ENCODE results near the gene TNNT3. TPM values are rescaled to one million over a fixed set of nuclear protein-coding genes. Genes with fewer than 3 reads are reported as not detected.

Gene TNNT3
- total RNA-seq, 1 experiment from 2014 or later: not detected

DNA sequence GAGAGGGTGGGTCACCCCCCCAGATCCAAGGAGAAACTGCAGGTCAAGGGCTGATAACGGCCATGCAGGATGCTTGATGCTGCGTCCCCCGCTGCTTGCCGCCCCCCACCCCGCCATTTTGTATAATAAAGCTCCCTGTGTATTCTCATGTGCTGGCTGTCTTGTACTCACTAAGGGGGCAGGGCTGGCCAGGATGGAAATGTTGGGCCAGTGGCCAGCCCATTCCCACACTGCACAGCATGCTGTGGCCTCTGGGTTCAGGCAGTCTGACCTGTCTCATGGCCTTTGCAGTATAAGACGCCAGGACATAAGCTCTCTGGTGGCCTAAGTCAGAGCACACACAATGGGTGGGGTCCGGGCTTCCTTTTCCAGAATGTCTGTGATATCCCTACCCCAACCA lies 27.4 kb upstream of the TNNT3 start:
- no TSS peak for BruUV-seq (replicated peaks)
- no peaks in the 10 kb centered on the region for H3K4me1 Mint-ChIP-seq (ENCODE audit: low read depth, unreplicated experiment)
- H3K27me3 Mint-ChIP-seq (ENCODE audit: unreplicated experiment): peaks cover 64% of the 10 kb centered on the region
- TF ChIP-seq CTCF (IDR thresholded peaks at IDR 0.05; ENCODE audit: unreplicated experiment): no peak
- H3K27ac Mint-ChIP-seq (ENCODE audit: unreplicated experiment): no peak overlapping the region
- H3K9me3 Mint-ChIP-seq (ENCODE audit: low read depth, unreplicated experiment): peaks cover 2% of the 10 kb centered on the region
- H3K4me3 Mint-ChIP-seq (ENCODE audit: low read depth, unreplicated experiment): no peak overlapping the region
- DNase-seq: no peak
- no peaks in the 10 kb centered on the region for H3K36me3 Mint-ChIP-seq (ENCODE audit: insufficient read depth, unreplicated experiment)
- intact Hi-C loops (cut with micrococcal nuclease; ENCODE audit: unreplicated experiment): no loop called here
- CTCF ChIA-PET: interaction anchor here (0.6 kb wide), 1 partner anchor 346 kb away, joined by 5 read pairs; no protein-coding TSS in a partner anchor

GRCh38 chr11:1892558-1892957 lies 26.9 kb upstream of the TNNT3 start:
- Mint-ChIP-seq H3K4me3 (ENCODE audit: low read depth, unreplicated experiment) (no peak overlapping the region), H3K27ac (ENCODE audit: unreplicated experiment) (no peak overlapping the region), H3K4me1 (ENCODE audit: low read depth, unreplicated experiment) (no peaks in the 10 kb centered on the region), H3K9me3 (ENCODE audit: low read depth, unreplicated experiment) (peaks cover 2% of the 10 kb centered on the region), H3K36me3 (ENCODE audit: insufficient read depth, unreplicated experiment) (no peaks in the 10 kb centered on the region), H3K27me3 (ENCODE audit: unreplicated experiment) (peaks cover 68% of the 10 kb centered on the region)
- BruUV-seq (replicated peaks): no TSS peak
- DNase-seq: no peak
- TF ChIP-seq CTCF (IDR thresholded peaks at IDR 0.05; ENCODE audit: unreplicated experiment): no peak
- CTCF ChIA-PET: interaction anchor here (0.6 kb wide), 1 partner anchor 347 kb away, joined by 5 read pairs; no protein-coding TSS in a partner anchor
- intact Hi-C loops (cut with micrococcal nuclease; ENCODE audit: unreplicated experiment): no loop called here

GRCh38 chr11:1893581-1894359 lies 25.7 kb upstream of the TNNT3 start:
- intact Hi-C loops (cut with micrococcal nuclease; ENCODE audit: unreplicated experiment): no loop called here
- CTCF ChIA-PET: no interaction called here

DNA sequence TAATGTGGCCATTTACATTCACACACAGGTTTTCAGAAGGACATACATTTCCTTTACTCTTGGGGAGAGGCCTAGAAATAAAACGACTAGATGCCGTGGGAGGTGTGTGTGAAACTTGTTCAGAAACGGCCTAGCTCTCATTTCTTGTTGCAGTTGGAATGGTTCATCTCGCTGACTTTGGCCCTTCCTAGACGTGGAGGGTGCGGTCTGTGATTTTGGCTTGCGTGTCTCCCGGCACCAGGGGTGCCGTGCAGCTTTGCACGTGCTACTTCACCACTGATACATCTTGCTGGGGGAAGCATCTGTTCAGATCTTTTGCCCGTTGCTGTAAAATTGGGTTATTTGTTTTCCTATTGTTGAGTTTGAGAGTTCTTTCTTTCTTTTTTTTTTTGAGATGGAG lies 24.7 kb upstream of the TNNT3 start:
- TF ChIP-seq CTCF (IDR thresholded peaks at IDR 0.05; ENCODE audit: unreplicated experiment): no peak
- Mint-ChIP-seq H3K27ac (ENCODE audit: unreplicated experiment) (no peak overlapping the region), H3K9me3 (ENCODE audit: low read depth, unreplicated experiment) (peaks cover 2% of the 10 kb centered on the region), H3K27me3 (ENCODE audit: unreplicated experiment) (peaks cover 72% of the 10 kb centered on the region), H3K4me1 (ENCODE audit: low read depth, unreplicated experiment) (no peaks in the 10 kb centered on the region), H3K4me3 (ENCODE audit: low read depth, unreplicated experiment) (no peak overlapping the region), H3K36me3 (ENCODE audit: insufficient read depth, unreplicated experiment) (no peaks in the 10 kb centered on the region)
- no peak for DNase-seq
- no TSS peak for BruUV-seq (replicated peaks)
- intact Hi-C loops (cut with micrococcal nuclease; ENCODE audit: unreplicated experiment): no loop called here
- CTCF ChIA-PET: no interaction called here

More at GRCh38 chr11:1893581-1894359, 25.7 kb upstream of the TNNT3 start:
- Mint-ChIP-seq H3K36me3 (ENCODE audit: insufficient read depth, unreplicated experiment) (no peaks in the 10 kb centered on the region), H3K4me1 (ENCODE audit: low read depth, unreplicated experiment) (no peaks in the 10 kb centered on the region), H3K9me3 (ENCODE audit: low read depth, unreplicated experiment) (peaks cover 2% of the 10 kb centered on the region), H3K27me3 (ENCODE audit: unreplicated experiment) (peaks cover 68% of the 10 kb centered on the region), H3K27ac (ENCODE audit: unreplicated experiment) (no peak overlapping the region), H3K4me3 (ENCODE audit: low read depth, unreplicated experiment) (no peak overlapping the region)
- no peak for DNase-seq
- no TSS peak for BruUV-seq (replicated peaks)
- TF ChIP-seq CTCF (IDR thresholded peaks at IDR 0.05; ENCODE audit: unreplicated experiment): no peak
